Measurements from ENCODE around the gene HSP90B1.

DNA sequence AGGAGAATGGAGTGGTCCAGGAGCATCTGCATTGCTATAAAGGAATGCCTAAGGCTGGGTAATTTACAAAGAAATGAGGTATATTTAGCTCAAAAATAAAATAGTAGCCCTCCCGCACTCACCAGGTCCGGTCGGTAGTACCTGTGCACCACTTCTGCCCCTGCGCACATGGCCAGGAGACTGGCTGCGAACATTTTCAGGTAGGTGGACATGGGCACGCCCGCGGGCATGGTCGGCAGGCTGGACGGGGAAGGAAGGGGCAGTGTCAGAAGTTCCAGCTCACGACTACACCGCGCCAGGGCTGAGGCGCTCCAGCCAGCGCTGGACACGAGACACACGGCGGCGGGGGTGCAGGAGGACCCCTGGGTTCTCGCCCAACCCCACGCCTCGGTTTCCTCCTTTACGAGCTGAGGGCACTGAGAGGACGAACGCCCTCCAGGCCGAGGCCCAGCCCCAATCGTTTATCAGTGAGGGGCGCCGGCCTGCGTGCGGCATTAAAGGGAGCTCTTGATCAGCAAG, 26.4 kb downstream of the HSP90B1 start:
- TF ChIP-seq POLR2A (IDR thresholded peaks at IDR 0.05) (no peak), POLR2AphosphoS5 (IDR thresholded peaks at IDR 0.05) (no peak)
- TF ChIP-seq, protein P1, sequence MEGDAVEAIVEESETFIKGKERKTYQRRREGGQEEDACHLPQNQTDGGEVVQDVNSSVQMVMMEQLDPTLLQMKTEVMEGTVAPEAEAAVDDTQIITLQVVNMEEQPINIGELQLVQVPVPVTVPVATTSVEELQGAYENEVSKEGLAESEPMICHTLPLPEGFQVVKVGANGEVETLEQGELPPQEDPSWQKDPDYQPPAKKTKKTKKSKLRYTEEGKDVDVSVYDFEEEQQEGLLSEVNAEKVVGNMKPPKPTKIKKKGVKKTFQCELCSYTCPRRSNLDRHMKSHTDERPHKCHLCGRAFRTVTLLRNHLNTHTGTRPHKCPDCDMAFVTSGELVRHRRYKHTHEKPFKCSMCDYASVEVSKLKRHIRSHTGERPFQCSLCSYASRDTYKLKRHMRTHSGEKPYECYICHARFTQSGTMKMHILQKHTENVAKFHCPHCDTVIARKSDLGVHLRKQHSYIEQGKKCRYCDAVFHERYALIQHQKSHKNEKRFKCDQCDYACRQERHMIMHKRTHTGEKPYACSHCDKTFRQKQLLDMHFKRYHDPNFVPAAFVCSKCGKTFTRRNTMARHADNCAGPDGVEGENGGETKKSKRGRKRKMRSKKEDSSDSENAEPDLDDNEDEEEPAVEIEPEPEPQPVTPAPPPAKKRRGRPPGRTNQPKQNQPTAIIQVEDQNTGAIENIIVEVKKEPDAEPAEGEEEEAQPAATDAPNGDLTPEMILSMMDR (IDR thresholded peaks at IDR 0.05): no peak

Measured in sigmoid colon (tissue), 4 donors.